Stimulated activated CD8-positive, alpha-beta memory T cell treated with anti-CD3 and anti-CD28 coated beads, Interleukin-4, amount 100 ng/mL, for 1 hour (primary cell): ENCODE data around the gene ICE2.

Experiments used
- DNase-seq, 2 donors: peaks; one replicate each; pipeline ENCODE4 v3.0.0-alpha.2; 2020; ENCODE audit warnings: low read depth in 2 of 2, low spot score in 1 of 2

The ICE2 gene

DNA sequence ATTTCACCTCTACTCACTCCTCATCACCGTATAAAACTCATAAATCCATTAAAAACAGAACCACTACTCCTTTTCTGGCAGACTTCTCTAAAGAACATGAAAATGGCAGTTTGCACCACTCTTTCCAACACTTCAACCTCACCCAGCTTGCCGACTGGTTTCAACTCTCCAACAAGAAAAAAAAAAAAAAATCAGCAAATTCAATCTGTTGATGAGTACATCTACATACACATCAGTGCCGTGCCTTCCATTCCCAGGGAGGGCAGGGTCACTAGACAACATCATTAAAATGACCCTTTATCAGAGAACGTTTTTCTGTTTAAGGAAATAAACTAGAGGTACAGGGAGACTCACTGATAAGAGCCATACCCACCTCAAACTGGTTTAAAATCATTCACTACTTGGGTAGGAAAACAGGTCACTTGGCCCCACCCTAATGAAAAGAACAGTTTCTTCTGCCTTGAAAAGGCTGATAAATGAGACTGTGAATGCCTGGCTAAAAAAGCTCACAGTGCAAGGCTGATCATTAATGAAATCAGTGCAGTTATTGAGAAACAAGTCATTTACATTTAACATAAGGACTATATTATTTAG, 87.1 kb downstream of the ICE2 start:
- no peak for DNase-seq

- no peak for DNase-seq
Observed at GRCh38 chr15:60390871-60391501, 88.0 kb downstream of the ICE2 start.

DNA sequence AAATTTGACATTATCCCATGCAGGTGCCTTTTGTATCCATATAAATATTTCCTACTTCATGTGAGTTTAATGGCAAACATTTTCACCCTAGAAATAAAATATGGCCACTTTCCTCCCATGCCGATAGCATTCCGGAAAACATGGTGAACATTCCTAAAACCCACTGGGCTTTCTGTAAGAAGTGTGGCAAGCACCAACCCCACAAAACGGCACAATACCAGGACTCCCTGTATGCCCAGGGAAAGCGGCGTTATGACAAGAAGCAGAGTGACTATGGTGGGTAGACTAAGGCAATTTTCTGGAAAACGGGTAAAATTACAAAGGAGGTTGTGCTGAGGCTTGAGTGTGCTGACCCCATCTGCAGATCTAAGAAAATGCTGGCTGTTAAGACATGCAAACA, 88.7 kb downstream of the ICE2 start:
- no peak for DNase-seq

GRCh38 chr15:60389261-60390077, 89.5 kb downstream of the ICE2 start:
- DNase-seq: no peak

GRCh38 chr15:60387321-60387720, 91.6 kb downstream of the ICE2 start:
- no peak for DNase-seq

GRCh38 chr15:60386615-60387014, 92.3 kb downstream of the ICE2 start:
- DNase-seq: no peak

- DNase-seq: no peak
Observed at GRCh38 chr15:60385620-60386552, 93.1 kb downstream of the ICE2 start.

DNA sequence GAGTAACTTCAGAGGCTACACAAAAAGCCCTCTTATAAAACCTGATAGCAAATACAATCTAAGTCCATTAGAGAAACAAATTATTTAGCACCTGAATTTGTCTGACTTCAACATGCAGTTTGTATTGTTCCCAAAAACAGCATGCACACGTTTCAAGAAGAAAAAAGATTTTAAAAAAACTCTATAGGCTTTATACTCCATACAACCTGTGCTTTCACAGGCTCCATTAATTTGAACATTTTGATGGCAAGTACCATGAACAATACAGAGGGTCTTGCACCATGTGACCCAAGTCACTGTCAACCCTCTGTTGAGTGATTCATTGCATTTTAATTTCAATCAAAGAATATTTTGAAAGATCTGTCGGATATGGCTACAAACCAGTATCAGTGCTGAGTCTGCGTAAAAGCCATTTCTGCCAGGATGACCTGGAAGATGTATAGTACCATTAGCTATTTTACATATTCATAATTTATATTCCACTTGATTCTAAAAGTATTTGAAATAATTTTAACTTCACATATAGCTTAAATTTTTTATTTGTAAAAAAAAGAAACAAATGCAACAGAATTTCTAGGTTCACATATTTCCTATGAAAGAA, 94.3 kb downstream of the ICE2 start:
- DNase-seq: no peak

GRCh38 chr15:60384053-60384452, 94.9 kb downstream of the ICE2 start:
- no peak for DNase-seq

DNA sequence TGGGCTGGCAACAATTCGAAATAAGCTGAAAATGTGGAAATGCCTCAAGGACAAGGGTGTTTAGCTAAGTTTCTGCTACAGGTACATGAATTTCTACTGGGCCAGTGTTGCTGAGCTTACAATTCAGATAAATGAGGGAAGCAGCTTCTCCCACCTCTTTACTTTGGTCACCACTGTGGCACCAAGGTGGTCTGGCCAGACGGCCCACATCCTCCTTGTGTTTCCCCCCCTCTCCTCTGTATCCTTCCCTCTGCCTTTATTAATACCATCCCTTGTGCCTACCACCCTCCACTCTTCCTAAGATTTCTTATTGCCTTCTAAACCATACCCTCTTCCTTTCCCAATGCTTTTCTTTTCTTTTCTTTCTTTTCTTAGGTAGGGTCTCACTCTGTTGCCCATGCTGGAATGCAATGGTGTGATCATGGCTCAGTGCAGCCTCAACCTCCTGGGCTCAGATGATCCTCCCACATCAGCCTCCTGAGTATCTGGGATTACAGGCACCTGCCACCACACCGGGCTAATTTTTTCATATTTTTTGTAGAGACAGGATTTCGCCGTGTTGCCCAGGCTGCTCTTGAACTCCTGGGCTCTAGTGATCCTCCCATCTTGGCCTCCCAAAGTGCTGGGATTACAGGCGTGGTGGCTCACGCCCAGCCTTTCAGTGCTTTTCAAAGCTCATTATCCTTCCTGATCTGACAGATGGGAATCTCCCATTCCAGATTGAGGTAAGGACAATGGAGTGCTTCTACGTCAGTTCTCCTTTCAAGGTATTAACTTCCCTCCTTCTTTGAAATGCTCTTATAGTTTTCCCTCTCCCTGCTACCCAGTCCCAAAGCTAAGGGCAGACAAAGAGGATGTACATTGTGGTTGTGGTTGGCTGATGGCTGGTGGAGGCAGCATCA, 95.9 kb downstream of the ICE2 start:
- DNase-seq: no peak

GRCh38 chr15:60381148-60381788, 97.7 kb downstream of the ICE2 start:
- no peak for DNase-seq

- no peak for DNase-seq
Observed at GRCh38 chr15:60379525-60380274, 99.2 kb downstream of the ICE2 start.

GRCh38 chr15:60379185-60379524, 99.8 kb downstream of the ICE2 start:
- DNase-seq: no peak

GRCh38 chr15:60376677-60377095, 102.3 kb downstream of the ICE2 start:
- DNase-seq: no peak

DNA sequence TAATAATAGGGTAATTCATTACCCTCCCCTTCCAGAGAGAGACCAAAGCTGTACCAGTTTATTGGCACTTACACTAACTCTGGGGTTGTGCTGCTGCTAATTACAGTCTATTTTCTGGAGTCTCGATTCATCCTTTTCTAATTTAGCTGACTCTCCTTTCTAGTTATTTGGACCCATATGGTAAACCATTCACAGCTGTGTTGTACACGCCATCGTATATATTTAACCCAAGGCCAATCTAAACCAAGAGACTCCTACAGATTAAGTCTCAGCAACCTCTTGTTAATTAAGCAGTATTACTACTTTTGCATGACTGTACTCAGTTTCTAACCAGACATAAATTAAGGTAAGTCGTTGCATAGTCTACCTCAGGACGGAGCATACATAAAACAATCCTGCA, 103.6 kb downstream of the ICE2 start:
- no peak for DNase-seq

DNA sequence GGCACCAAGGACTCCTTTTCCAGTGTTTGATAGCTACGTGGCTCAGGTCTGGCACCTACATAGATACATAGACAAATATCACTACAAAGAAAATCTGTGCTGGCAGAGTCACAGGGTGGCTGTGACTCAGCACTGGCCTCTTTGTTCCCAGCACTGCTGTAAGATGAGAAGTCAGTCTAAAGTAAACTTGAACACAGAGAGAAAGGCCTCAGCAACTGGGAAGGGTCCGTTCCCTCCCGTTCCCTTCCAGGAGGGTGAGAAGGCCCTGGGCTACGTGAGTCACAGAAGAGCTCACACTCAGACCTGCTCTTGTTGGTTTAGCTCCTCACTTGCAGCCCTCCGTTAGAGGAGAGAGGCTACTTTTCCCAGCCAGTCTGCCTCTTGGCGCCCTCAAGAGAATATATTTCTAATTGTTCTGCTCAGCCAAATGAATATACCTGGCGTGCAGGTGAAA, 104.3 kb downstream of the ICE2 start:
- no peak for DNase-seq

- no peak for DNase-seq
Observed at GRCh38 chr15:60374209-60374608, 104.7 kb downstream of the ICE2 start.

- DNase-seq: no peak
Observed at GRCh38 chr15:60373745-60374144, 105.2 kb downstream of the ICE2 start.

DNA sequence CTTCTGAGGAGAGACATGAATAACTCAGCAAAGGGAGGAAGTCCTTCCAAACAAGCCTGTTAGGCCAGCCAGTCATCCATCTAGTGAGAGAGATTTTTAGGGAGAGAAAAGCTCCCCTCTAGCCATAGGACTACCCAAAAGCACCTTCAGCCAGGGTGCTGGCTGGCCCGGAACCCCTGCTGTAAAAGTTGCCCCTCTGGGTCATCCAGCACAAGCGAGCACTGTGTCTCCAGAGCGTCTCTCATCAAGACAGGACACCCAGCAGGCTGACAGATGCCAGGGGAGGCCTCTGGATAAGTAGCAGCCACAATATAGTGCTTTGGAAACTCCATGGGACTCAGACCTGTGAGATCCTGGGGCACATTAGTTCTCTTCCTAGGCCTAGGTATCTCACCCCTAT, 105.6 kb downstream of the ICE2 start:
- DNase-seq: no peak
